MM.1S (cell line): ENCODE data around the gene ATF7.

ENCODE experiments used
- EZH2 ChIP-seq: fragments of 300-600 bp; sonication (generic); optimal IDR thresholded peaks from 2 replicates; pipeline ENCODE3; 2017; ENCODE audit warnings: low read depth, mild to moderate bottlenecking, antibody characterized with exemption, low read length, mixed read lengths
- EZH2phosphoT487 ChIP-seq: fragments of 300-600 bp; sonication (generic); IDR thresholded peaks from 2 replicates; pipeline ENCODE4 v1.6.1; 2018; ENCODE audit warnings: antibody characterized with exemption, low read length
- TF ChIP-seq, protein P1 (sequence below): fragments of 300-600 bp; sonication (generic); IDR thresholded peaks from 2 replicates; pipeline ENCODE4 v1.5.1; 2016; ENCODE audit warnings: antibody characterized with exemption, low read length, mixed read lengths

DNA sequence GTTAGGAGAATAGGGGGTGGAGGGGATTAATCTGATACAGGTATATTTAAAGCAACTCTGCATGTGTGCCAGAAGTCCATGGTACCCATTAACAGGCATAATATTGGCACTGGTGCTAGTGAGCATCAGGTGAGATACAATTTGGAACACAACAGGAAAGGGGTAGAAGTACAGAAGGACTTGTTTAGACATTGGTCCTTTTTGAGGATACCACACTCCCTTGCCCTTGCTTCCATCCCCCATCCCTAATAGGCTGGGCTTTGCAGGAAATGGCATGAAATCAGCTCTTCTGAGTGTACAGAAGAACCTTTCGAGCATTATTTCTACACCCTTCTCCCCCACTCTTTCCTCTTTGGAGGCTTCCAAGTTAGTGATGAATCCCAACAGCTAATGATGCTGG lies 157.9 kb downstream of the ATF7 start:
- TF ChIP-seq, protein P1, sequence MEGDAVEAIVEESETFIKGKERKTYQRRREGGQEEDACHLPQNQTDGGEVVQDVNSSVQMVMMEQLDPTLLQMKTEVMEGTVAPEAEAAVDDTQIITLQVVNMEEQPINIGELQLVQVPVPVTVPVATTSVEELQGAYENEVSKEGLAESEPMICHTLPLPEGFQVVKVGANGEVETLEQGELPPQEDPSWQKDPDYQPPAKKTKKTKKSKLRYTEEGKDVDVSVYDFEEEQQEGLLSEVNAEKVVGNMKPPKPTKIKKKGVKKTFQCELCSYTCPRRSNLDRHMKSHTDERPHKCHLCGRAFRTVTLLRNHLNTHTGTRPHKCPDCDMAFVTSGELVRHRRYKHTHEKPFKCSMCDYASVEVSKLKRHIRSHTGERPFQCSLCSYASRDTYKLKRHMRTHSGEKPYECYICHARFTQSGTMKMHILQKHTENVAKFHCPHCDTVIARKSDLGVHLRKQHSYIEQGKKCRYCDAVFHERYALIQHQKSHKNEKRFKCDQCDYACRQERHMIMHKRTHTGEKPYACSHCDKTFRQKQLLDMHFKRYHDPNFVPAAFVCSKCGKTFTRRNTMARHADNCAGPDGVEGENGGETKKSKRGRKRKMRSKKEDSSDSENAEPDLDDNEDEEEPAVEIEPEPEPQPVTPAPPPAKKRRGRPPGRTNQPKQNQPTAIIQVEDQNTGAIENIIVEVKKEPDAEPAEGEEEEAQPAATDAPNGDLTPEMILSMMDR = no peak
- TF ChIP-seq EZH2 = no peak
- TF ChIP-seq EZH2phosphoT487 = no peak
